Left forelimb (tissue), 1 donor: ENCODE measurements around the gene FAM72B.
"Not testable (repeated sequence)": the region's sequence is repeated elsewhere in the genome, so short reads cannot be mapped to it uniquely, and the experiment has no call there.

ENCODE experiments used
- DNase-seq: peaks from one replicate; pipeline ENCODE4 v3.0.0-alpha.2; 2018; ENCODE audit warnings: low spot score

Gene FAM72B

GRCh38 chr1:121152788-121153187 is 31.4 kb downstream of the FAM72B start:
- DNase-seq = not testable (repeated sequence)

DNA sequence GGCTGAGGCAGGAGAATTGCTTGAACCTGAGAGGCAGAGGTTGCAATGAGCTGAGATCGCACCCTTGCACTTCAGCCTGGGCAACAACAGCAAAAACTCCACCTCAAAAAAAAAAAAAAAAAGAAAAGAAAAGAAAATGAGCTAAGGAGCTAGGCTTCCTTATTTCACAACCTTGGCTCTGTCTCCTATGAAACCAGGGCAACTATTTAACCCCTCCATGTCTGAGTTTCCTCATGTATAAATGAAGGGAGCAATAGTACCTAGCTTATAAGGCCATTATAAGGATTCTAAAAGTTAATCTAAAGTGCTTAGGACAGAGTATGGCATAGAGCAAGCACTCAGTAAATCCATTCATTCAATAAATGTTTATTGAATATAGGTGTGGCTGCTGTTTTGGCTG is 32.8 kb downstream of the FAM72B start:
- not testable (repeated sequence) for DNase-seq

- not testable (repeated sequence) for DNase-seq
These were observed 35.5 kb downstream of the FAM72B start for GRCh38 chr1:121148489-121149190.

GRCh38 chr1:121140393-121140792 is 43.7 kb downstream of the FAM72B start:
- not testable (repeated sequence) for DNase-seq

DNA sequence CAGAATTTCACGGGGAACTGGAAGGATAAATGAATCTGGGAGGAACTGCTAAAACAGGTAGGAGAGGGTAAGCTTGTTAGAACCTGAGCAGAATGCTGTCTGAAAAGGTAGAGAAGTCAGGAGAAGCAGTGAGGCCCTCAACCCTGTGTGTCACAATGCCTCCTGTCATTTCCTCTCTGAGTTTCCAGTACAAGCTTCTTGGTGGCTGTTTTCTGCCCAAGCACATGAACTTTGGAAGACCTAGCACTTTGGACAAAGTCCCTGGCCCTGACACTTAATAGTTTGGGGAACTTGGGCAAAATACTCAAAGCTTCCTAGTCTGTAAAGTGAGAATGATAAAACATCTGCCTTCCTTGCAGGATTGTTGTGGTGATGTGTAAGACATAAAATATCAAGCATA is 52.6 kb downstream of the FAM72B start:
- DNase-seq = not testable (repeated sequence)

GRCh38 chr1:121118480-121118824 is 65.7 kb downstream of the FAM72B start:
- DNase-seq = not testable (repeated sequence)
